ENCODE data around the gene KCTD3.

The KCTD3 gene

DNA sequence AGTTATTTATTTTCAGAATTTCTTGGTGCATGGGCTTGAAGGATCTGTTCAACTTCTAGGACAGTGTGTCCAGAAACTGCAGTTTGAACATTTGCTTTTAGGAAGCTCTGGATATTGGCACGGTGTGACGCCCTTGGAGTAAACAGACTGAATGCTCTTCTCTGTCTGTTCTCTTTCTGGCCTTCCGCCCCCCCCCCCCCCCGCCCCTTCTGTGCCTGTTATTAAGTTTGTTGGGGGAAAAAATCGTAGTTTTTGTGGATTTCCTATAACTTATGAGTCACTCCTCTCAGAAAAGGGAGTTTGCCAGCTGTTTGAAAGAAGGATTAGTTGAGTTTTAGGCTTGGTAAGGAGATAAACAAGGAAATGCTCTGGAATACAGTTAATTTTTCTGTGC is 1.2 kb downstream of the KCTD3 start:
- DNase-seq (ENCODE audit: low read depth) = no peak
- peak overlapping the region; percentile 53 for H3K4me3 ChIP-seq (ENCODE audit: low read depth, low read length)

GRCh38 chr1:215569986-215570824 is 3.1 kb downstream of the KCTD3 start:
- peak; percentile 77 for DNase-seq (ENCODE audit: low read depth)
- H3K4me3 ChIP-seq (ENCODE audit: low read depth, low read length) = peak overlapping the region; percentile 38
- no peak for TF ChIP-seq CTCF (IDR thresholded peaks at IDR 0.05; ENCODE audit: control insufficient read depth, extremely low read depth, insufficient read depth)

More for the DNA sequence above, 1.2 kb downstream of the KCTD3 start:
- no peak for TF ChIP-seq CTCF (IDR thresholded peaks at IDR 0.05; ENCODE audit: control insufficient read depth, extremely low read depth, insufficient read depth)

GRCh38 chr1:215581896-215582295 is 14.8 kb downstream of the KCTD3 start:
- no peak overlapping the region for H3K4me3 ChIP-seq (ENCODE audit: low read depth, low read length)
- no peak for DNase-seq (ENCODE audit: low read depth)
- no peak for TF ChIP-seq CTCF (IDR thresholded peaks at IDR 0.05; ENCODE audit: control insufficient read depth, extremely low read depth, insufficient read depth)

DNA sequence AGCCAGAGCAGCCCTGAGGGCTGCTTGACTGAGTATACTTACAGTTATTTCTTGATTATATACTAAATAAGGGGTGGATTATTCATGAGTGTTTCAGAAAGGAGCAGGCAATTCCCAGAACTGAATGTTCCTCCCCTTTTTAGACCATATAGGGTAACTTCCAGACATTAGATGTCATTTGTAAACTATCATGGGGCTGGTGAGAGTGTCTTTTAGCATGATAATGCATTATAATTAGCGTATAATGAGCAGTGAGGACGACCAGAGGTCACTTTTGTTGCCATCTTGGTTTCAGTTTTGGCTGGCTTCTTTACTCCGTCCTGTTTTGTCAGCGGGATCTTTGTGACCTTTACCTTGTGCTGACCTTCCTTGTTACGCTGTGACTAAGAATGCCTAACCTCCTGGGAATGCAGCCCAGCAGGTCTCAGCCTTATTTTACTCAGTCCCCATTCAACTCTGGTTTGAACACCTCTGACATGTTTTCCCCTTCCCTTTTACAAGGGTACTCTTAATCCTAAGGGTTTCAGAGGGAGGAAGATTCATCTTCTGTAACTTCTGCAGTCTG is 16.2 kb downstream of the KCTD3 start:
- no peak overlapping the region for H3K4me3 ChIP-seq (ENCODE audit: low read depth, low read length)
- TF ChIP-seq CTCF (IDR thresholded peaks at IDR 0.05; ENCODE audit: control insufficient read depth, extremely low read depth, insufficient read depth) = no peak
- no peak for DNase-seq (ENCODE audit: low read depth)

DNA sequence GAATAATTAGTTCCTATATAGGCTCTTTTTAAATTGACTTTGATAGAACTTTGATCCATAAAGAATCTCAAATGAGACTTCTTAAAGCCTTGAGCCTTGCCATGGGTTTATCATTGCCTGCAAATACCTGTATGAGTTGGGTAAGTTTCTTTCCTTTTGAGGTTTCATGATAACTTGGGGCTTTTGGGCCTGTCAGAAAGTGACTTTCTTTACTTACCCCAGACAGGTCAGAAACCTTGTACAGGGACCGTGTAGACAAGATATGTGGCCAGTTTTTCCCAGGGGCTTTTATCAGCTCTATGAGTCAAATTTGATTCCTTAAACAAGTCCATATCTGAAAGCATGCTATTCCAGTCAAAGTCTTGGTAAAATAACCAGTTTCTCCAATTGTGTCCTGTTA is 17.3 kb downstream of the KCTD3 start:
- no peak for TF ChIP-seq CTCF (IDR thresholded peaks at IDR 0.05; ENCODE audit: control insufficient read depth, extremely low read depth, insufficient read depth)
- DNase-seq (ENCODE audit: low read depth) = no peak
- no peak overlapping the region for H3K4me3 ChIP-seq (ENCODE audit: low read depth, low read length)

DNA sequence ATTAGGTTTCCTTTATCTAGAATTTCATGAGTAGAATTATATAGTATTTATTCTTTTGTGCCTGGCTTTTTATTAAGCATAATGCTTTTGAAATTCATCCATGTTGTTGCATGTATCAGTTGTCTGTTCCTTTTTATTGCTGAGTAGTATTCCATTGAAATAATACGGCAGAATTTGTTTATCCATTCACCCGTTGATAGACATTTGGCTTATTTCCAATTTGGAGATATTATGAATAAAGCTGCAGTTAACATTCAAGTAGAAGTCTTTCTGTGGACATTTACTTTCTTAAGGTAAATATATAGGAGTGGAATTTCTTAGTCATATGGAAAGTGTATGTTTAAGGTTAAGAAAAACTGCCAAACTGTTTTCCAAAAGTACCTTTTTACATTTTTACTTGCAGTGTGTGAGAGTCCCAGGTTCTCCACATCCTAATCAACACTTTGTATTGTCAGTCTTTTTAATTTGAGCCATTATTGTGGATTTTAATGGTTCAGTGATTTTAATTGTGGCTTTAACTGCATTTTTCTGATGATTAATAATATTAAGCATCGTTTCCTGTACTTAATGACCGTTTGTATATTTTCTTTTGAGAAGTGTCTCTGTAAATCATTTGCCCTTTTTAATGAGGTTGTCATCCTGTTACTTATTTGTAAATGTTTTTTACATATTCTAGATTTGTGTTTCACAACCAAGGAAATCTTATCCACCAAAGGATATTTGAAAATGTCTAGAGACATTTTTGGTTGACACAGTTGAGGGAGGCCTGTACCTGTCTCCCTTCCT is 22.7 kb downstream of the KCTD3 start:
- no peak overlapping the region for H3K4me3 ChIP-seq (ENCODE audit: low read depth, low read length)
- no peak for DNase-seq (ENCODE audit: low read depth)
- TF ChIP-seq CTCF (IDR thresholded peaks at IDR 0.05; ENCODE audit: control insufficient read depth, extremely low read depth, insufficient read depth) = no peak

Data from LNCaP clone FGC (cell line).